NCI-H2081 treated with DMSO at 0.1 percent for 48 hours (cell line): ENCODE results near the gene RNF112.

ENCODE experiments used
- DNase-seq: peaks from one replicate; lab custom pipeline; 2025; lab: John Stamatoyannopoulos, UW

Gene RNF112

GRCh38 chr17:19410875-19411620 is at the start of gene RNF112:
TSS of gene RNF112 (plus strand) at chr17:19411232. CDS start at chr17:19411409, 177 bp downstream.
- DNase-seq: no peak

DNA sequence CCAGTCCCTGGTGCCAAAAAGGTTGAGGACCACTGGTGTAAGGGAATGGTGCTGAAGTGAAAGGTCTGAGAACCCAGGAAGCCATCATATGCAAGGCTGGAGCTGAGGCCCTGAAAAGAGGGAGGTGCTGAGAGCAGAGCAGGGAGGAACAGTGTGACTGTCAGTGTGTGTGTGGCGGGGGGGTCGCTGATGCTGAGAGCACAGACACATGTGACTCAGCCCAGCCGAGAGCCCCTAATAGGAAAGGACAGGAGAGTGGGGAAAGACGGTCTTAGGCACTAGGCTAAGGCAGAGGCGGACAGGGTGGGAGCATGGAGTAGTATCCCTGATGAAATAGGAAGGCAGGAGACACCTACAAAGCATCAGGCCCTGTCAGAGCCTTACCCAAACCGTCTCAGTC is 49.7 kb upstream of the RNF112 start:
- DNase-seq: no peak

GRCh38 chr17:19361944-19362276 is 49.1 kb upstream of the RNF112 start:
- DNase-seq: no peak

DNA sequence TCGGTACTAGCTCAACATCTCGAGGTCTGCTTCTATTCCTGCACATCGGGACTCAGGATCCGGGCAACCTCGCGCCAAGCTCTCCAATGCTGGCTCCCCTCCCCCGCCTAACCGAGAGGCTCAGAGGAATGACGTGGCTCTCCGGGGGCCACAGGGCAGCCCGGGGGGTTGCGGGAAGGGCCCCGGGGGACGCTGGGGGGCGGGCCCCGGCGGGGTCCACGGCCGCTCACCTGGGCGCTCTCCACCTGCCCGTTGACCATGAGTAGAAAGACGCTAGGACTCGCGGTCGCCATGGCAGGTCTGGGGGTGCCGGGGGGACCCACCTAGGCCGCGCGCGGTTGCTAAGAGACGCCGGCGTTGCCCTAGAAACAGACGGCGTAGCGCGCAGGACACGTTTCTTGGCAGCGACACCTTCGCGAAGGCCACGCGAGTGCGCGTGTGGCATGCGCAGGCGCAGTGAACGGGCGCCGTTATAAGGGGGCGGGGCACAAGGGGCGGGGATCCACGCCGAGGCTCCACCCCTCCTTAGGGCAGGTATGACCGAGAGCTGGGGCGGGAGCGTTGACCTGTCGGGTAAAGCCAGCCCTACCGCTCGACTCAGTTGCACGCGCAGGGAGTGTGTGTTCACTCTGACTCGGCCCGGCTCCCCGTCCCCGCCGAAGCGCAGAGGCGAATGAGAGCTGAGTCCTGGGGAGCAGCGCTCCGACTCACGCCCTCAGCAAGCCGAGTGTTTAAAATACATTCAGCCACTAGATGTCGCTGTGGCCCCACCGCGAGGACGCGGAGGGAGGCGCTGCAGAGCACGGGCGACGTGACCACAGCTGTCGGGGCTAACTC is 48.5 kb upstream of the RNF112 start, which contains the start of gene B9D1:
Gene B9D1 (minus strand): TSS at position 447 of the 837 bp plus-strand sequence. CDS start 154 bp downstream, at position 293.
- peak; percentile 50 for DNase-seq

- DNase-seq: no peak
Measured at GRCh38 chr17:19363114-19363438, 48.0 kb upstream of the RNF112 start.

DNA sequence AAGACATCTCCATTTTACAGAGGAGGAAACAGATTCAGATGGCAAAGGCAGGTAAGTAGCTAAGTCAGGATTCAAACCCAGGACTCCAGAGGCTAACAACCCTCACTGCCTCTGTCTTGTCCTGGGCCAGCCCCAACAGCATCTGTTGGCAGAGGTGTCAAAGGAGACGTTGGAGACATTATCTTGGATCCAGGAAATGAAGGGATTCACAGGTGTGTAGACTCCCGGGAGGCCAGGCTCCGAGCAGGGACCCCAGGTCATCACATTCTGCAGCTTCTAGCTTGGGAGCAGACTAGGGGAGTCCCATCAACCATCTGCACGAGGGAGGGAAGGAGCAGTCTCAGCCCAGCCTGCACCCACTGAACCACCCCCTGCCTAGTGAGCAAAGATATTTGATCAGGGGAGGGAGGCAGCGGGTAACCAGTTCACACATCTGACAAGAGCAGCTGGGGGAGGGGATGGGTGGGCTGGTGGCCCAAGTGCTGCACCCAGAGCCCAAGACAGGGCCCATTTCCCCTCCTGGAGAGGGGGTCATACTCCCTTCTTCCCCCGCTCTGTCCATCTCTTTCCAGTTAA is 47.5 kb upstream of the RNF112 start:
- DNase-seq: no peak

DNA sequence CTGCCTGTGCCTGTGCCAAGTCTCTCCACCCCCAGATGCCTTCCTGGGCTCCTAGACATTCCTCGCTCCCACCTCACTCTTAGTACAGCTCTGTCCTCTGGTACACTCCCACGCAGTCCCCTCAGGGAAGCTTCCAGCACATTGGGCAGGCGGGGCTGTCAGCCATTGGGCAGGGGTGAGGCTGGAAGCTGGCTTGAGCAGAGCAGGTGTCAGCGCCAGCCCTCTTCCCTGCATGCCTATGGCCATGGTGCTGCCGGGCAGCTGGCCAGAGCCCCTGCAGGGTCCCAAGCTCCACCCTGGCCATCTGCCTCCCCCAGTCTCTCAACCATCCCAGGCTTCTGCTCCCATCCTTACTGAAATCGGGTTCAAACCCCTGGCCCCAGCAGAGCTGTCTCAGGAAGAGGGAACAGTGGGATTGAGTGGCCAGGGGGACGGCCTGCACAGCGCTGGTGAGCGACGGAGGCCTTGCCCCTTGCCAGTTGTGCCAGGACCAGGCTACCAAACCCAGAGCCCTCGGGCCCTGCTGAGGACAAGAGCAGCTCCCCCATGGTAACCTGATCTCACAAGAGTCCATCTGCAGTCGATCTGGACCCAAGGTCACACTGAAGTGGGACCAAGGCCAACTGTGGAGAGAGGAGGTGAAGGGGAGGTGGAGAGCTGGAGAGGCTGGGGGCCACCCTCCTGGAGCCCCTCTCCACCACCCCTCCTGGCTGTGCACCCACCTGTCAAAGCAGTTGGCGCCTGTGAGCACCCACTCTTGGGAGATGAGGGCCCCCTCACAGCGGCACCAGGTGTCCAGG is 46.1 kb upstream of the RNF112 start:
- no peak for DNase-seq

GRCh38 chr17:19365499-19365817 is 45.6 kb upstream of the RNF112 start:
- no peak for DNase-seq

GRCh38 chr17:19365833-19366636 is 45.0 kb upstream of the RNF112 start:
- DNase-seq: no peak

DNA sequence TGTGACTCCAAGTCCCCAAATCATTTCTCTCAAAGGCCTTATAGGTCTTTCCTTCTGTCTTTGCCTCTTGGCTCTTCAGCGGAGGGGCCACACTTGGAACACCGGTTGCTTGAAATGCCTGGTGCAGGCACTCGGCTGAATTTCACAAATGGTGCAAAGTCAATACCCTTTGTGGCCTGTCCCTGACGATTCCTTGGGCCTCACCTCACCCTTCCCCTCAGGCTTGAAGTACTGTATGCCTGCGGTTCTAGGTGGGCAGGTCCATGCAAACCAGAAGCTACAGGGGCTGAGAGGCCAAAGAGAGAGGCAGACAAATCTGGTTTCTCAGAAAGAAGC is 44.4 kb upstream of the RNF112 start:
- DNase-seq: no peak

GRCh38 chr17:19368229-19368628 is 42.8 kb upstream of the RNF112 start:
- DNase-seq: no peak

DNA sequence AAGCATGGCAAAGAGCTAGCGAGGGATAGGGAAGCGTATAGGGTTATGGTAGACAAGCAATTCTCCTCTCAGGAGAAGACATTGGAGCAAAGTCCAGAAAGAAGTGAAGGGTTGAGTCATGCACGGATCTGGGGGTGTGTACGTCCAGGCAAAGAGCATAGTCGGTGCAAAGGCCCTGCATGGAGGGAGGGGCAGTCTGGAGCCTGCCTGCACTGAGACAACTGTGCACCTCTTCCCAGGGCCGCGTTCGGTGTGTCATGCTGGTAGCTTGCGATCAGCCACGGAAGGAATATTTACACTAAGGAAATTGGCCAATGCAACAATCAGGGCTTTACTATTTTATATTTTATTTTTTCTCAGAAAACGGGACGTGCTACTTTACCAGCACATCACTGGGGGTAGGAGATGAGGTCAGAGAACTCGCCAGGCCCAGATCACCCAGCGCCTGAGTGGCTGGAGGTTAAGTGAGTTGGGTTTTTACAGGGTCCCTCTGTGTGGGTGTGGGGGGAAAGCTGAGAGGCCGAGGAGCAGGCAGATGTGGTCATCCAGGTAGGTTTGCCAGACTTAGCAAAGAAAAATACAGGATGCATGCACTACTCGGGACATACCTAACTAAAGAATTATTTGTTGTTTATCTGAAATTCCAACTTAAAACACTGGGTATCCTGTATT is 41.8 kb upstream of the RNF112 start:
- no peak for DNase-seq

DNA sequence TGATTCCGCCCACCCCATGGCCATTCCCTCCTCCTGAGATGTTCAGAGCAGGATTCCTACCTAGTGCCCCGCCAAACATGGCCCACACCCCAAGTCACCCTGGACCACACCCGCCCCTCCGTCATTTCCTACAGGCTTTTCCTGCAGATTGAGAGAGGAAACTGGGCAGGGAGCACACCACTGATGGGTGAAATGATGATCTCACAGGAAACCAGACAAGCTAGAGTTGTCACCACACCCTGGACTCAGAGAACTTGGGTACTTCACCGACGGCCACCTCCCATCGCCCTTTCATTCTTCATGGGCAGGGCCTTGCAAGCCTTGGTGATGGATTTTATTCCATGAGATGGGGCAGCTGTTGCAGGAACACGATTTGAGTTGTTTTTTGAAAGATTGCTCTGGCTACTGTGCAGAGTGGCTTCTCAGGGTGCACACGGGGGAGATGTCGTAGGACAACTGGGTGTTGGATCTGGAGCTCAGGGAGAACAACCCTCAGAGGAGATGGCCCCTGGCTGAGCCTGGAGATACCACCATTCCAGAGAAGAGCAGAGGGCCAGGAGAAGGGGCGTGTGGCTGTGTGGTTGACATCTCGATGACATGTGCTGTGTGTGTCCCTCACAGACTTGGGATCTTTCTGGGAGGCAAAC is 41.1 kb upstream of the RNF112 start:
- DNase-seq: no peak

GRCh38 chr17:19370493-19370960 is 40.5 kb upstream of the RNF112 start:
- DNase-seq: no peak

DNA sequence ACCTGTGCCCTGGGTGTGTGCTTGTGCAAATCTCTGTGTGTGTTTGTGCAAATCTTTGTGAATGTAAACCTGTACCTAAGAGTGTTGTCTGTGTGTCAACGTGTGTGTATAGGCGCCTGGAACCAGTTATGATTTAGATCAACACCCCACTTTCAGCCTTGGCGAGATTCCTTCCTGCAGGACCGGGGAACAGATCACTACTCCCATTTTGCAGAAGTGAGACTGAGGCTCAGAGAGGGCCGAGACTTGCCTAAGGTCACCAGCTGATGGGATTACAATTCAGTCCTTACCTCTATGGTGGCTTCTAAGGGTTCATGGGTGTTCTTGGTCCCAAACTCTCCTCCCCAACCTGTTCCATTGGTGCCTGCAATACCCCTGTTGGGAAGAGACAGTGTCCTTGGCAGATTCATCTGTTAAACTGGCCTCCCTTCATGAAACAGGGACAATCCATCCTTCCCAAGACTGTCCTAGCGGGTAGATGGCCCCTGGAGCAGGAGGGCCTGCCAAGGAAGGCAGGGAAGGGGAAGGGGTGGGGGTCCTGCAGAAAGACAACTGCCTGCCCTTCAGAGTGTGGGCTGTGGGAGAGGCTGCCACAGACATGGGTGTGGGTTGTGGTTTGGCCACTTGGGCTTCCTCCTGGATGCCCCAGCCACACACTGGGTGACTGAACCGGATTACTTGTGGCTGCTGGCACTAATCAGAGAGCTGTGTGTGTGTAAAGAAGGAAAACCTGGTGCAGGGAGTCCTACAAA is 39.6 kb upstream of the RNF112 start:
- no peak for DNase-seq

- DNase-seq: no peak
Measured at GRCh38 chr17:19372011-19372370, 39.0 kb upstream of the RNF112 start.

GRCh38 chr17:19372439-19372838 is 38.6 kb upstream of the RNF112 start:
- DNase-seq: no peak

- DNase-seq: no peak
Measured at GRCh38 chr17:19372866-19373504, 38.0 kb upstream of the RNF112 start.

- DNase-seq: no peak
Measured at GRCh38 chr17:19374136-19374535, 36.9 kb upstream of the RNF112 start.
